ENCODE data around the gene REV3L.

GRCh38 chr6:111429571-111429970, 53.4 kb downstream of the REV3L start:
- TF ChIP-seq, protein P1, sequence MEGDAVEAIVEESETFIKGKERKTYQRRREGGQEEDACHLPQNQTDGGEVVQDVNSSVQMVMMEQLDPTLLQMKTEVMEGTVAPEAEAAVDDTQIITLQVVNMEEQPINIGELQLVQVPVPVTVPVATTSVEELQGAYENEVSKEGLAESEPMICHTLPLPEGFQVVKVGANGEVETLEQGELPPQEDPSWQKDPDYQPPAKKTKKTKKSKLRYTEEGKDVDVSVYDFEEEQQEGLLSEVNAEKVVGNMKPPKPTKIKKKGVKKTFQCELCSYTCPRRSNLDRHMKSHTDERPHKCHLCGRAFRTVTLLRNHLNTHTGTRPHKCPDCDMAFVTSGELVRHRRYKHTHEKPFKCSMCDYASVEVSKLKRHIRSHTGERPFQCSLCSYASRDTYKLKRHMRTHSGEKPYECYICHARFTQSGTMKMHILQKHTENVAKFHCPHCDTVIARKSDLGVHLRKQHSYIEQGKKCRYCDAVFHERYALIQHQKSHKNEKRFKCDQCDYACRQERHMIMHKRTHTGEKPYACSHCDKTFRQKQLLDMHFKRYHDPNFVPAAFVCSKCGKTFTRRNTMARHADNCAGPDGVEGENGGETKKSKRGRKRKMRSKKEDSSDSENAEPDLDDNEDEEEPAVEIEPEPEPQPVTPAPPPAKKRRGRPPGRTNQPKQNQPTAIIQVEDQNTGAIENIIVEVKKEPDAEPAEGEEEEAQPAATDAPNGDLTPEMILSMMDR (conservative IDR thresholded peaks at IDR 0.05; ENCODE audit: low read depth, low read length), result no peak
- no peak for TF ChIP-seq EZH2phosphoT487 (IDR thresholded peaks at IDR 0.05; ENCODE audit: borderline replicate concordance, low read length)

Measured in PC-3 (cell line).